Prostate gland (tissue), 2 donors: ENCODE measurements around the gene WNT5A.

ENCODE experiments used
- CTCF ChIP-seq, 4 experiments: fragments of 200-600 bp in 2 of 4; fragments of 450-650 bp in 2 of 4; sonication (generic) in 2 of 4; IDR thresholded peaks; 1 replicate in 3 of 4; 2 replicates in 1 of 4; pipeline ENCODE4 v1.5.1; 2016 to 2019; ENCODE audit warnings: antibody characterized with exemption in 4 of 4, mild to moderate bottlenecking in 2 of 4, moderate library complexity in 2 of 4
- POLR2A ChIP-seq: fragments of 450-650 bp; IDR thresholded peaks from one replicate; pipeline ENCODE4 v1.6.1; 2016; ENCODE audit warnings: antibody characterized with exemption, mild to moderate bottlenecking
- POLR2AphosphoS5 ChIP-seq: sonication (generic); formaldehyde crosslinking; IDR thresholded peaks from one replicate; pipeline ENCODE4 v1.6.1; 2017; ENCODE audit warnings: antibody characterized with exemption

- TF ChIP-seq CTCF (IDR thresholded peaks at IDR 0.05) (no peak), POLR2A (no peak), POLR2AphosphoS5 (no peak)
These were observed 34.8 kb upstream of the WNT5A start for GRCh38 chr3:55521738-55522421.
